HEK293T (cell line): ENCODE data around the gene OSCP1.

Experiments
- CTCF ChIA-PET: fragments of 350-600 bp; formaldehyde crosslinking; extraction: SDS; loops from one replicate; lab custom pipeline; 2021; ENCODE audit warnings: antibody characterized with exemption, inconsistent platforms; lab: Yijun Ruan, JAX
- POLR2A ChIA-PET: fragments of 350-600 bp; formaldehyde crosslinking; extraction: SDS; loops from one replicate; lab custom pipeline; 2020; ENCODE audit warnings: antibody characterized with exemption, inconsistent platforms; lab: Yijun Ruan, JAX
- DNase-seq: peaks from one replicate; pipeline ENCODE4 v3.0.0; 2012; ENCODE audit warnings: mixed read lengths; ENCODE audit errors: extremely low spot score
- ARNT ChIP-seq: fragments of 450-650 bp; IDR thresholded peaks from 2 replicates; pipeline ENCODE4 v1.6.1; 2017; ENCODE audit warnings: mild to moderate bottlenecking
- BHLHE40 ChIP-seq: fragments of 450-650 bp; IDR thresholded peaks from 2 replicates; pipeline ENCODE4 v1.6.1; 2016; ENCODE audit warnings: mild to moderate bottlenecking, moderate library complexity, borderline replicate concordance
- CTBP1 ChIP-seq: fragments of 450-650 bp; IDR thresholded peaks from 2 replicates; pipeline ENCODE4 v1.6.1; 2016; ENCODE audit warnings: borderline replicate concordance
- ELF4 ChIP-seq: fragments of 450-650 bp; IDR thresholded peaks from 2 replicates; pipeline ENCODE4 v1.6.1; 2017; ENCODE audit warnings: antibody characterized with exemption
- FOXK2 ChIP-seq: fragments of 450-650 bp; IDR thresholded peaks from 2 replicates; pipeline ENCODE4 v1.6.1; 2016; ENCODE audit warnings: mild to moderate bottlenecking
- FOXM1 ChIP-seq: fragments of 450-650 bp; IDR thresholded peaks from 2 replicates; pipeline ENCODE4 v1.6.1; 2017; ENCODE audit warnings: mild to moderate bottlenecking, borderline replicate concordance
- HDGF ChIP-seq: fragments of 450-650 bp; IDR thresholded peaks from 2 replicates; pipeline ENCODE4 v1.6.1; 2017; ENCODE audit warnings: antibody characterized with exemption, borderline replicate concordance
- L3MBTL2 ChIP-seq: fragments of 450-650 bp; conservative IDR thresholded peaks from 2 replicates; pipeline ENCODE4 v1.6.1; 2016; ENCODE audit warnings: mild to moderate bottlenecking
- LEF1 ChIP-seq: fragments of 450-650 bp; IDR thresholded peaks from 2 replicates; pipeline ENCODE4 v1.6.1; 2017; ENCODE audit warnings: mild to moderate bottlenecking, borderline replicate concordance
- NFRKB ChIP-seq: fragments of 450-650 bp; IDR thresholded peaks from 2 replicates; pipeline ENCODE4 v1.6.1; 2016; ENCODE audit warnings: mild to moderate bottlenecking, moderate library complexity
- SP1 ChIP-seq: fragments of 450-650 bp; IDR thresholded peaks from 2 replicates; pipeline ENCODE4 v1.6.1; 2017
- SUZ12 ChIP-seq: fragments of 450-650 bp; IDR thresholded peaks from 2 replicates; pipeline ENCODE4 v1.6.1; 2016; ENCODE audit warnings: mild to moderate bottlenecking
- TARDBP ChIP-seq: fragments of 450-650 bp; IDR thresholded peaks from 2 replicates; pipeline ENCODE4 v1.6.1; 2016
- ZNF384 ChIP-seq: fragments of 450-650 bp; IDR thresholded peaks from 2 replicates; pipeline ENCODE4 v1.6.1; 2016
- TF ChIP-seq, protein P1 (sequence below): fragments of 450-650 bp; IDR thresholded peaks from 2 replicates; pipeline ENCODE4 v1.6.1; 2016

OSCP1 gene

DNA sequence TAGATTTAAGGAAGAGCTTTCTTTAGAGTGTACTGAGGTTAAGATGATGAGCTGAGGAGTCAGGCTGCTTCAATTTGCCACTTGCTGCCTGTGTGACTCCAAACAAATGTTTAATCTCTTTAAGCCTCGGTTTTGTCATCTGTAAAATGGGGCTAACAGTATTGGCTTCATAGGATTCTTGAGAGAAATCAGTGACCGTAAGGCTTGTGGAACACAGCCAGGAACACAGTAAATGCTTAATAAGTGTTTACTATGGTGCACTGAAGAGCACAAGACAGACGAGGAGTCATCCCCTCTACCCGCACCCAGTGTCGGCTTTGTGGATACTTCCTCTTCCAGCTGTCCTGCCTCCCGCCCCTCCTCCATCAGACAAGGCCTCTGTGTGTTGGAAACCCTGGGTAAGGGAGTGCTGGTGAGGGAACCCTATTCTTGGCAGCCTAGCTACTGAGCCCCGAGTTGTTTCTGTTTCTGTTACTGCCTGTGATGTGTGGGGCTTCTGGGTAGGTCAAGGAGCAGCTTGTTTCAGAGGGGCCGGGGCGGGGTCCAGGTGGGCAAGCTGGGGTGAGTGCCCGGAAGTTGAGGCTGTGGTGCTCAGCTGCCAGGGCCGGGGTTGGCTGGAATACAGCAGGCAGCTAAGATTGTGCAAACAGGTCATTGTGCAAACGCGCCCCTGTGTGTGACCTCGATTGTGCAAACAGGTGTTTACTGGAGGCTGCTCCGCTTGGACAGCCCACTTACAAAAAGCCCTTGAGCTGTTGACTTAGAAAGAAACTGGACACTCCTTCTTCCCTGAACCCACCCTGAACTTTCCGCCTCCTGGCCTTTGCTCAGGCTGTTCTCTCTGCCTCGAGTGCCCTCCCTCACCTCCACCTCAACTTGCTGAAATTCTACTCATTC is 36.4 kb upstream of the OSCP1 start:
- ChIA-PET CTCF (interaction anchor here (1.6 kb wide), 1 partner anchor 30 kb away, joined by 8 read pairs; no protein-coding TSS in a partner anchor), POLR2A (no interaction called here)
- DNase-seq: no peak
- no peak for TF ChIP-seq ARNT
- TF ChIP-seq SUZ12: no peak
- TF ChIP-seq, protein P1, sequence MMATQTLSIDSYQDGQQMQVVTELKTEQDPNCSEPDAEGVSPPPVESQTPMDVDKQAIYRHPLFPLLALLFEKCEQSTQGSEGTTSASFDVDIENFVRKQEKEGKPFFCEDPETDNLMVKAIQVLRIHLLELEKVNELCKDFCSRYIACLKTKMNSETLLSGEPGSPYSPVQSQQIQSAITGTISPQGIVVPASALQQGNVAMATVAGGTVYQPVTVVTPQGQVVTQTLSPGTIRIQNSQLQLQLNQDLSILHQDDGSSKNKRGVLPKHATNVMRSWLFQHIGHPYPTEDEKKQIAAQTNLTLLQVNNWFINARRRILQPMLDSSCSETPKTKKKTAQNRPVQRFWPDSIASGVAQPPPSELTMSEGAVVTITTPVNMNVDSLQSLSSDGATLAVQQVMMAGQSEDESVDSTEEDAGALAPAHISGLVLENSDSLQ: no peak

DNA sequence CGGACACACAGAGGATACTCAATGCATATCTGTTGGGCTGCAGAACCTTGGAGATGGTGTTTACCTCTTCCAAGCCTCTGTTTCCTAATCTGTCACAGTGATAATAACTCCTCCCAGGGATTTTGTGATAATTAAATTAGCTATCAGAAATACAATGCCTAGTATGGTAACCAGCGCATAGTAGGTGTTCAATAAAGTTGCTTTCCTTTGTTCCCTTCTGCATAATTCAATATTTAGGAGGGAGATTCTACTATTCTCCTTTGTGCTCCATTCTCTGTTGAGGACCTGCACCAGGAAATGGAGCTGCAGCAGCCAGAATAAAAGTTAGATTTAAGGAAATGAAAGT is 35.8 kb upstream of the OSCP1 start:
- CTCF ChIA-PET: no interaction called here
- TF ChIP-seq FOXM1: no peak
- no peak for TF ChIP-seq HDGF
- TF ChIP-seq BHLHE40: no peak
- TF ChIP-seq LEF1: no peak
- TF ChIP-seq, protein P1: no peak
- POLR2A ChIA-PET: interaction anchor here (1.2 kb wide), 1 partner anchor 22 kb away, joined by 5 read pairs; the partner anchor contains the start of gene MRPS15
- no peak for DNase-seq

DNA sequence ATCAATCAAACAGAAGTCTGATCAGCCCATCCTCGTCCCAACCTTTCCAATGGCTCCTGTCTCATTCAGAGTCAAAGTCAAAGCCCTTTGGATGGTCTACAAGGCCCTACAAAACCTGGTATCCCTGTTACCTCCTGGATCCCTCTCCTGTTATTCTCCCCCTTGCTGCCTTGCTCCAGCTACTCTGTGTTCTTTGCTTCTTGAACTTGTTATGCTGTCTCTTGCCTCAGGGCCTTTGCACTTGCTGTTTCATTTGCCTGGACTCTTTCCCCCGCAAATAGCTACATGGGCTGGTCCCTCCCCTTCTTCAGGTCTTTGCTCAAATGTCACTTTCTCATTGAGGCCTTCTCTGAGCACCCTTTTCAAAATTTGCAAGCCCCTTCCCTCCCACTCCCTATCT is 33.8 kb upstream of the OSCP1 start:
- ChIA-PET CTCF (interaction anchor here (0.8 kb wide), 1 partner anchor 13 kb away, joined by 3 read pairs; no protein-coding TSS in a partner anchor), POLR2A (no interaction called here)
- DNase-seq: no peak

DNA sequence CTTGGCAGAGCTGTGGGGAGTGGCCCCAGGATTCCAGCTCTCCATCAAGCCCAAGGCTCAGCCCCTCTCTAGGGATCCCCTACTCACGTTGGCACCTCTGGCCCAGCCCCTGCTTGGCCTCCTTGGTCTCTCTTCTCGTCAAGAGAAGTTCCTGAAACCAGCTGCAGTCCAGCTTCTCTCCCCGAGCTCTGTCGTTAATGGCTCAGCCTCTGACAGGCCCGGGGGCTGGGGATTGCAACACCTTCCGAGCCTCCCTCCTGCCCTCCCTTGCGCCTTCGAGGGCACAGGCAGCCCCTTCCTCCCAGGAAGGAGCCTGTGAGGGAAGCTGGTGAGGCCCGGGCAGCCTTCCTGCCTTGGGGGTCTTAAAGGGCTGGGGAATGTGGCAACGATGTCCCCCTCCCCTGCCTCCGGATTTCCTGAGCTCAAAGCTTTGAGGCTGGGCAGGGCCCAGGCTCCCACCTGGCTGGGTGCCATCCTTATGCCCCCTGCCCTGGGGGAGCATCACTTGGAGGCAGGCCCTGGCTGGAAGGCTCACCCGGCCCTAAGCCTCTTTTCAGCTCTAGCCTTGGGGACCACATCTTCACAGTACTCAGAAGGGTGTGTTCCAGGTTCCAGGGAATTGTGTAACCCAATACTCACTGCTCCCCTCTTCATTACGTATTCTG is 32.6 kb upstream of the OSCP1 start, which contains the start of gene CSF3R:
Gene CSF3R (minus strand): TSS at position 190 of the 665 bp plus-strand sequence. CDS start 3,417 bp downstream, outside the sequence.
- ChIA-PET CTCF (no interaction called here), POLR2A (interaction anchor here (1.1 to 2.5 kb wide), 2 partner anchors 19 to 32 kb away, joined by 4 to 9 read pairs; partner anchors contain the start of genes MRPS15 and OSCP1)
- TF ChIP-seq ZNF384 (no peak), SP1 (no peak), HDGF (no peak), SUZ12 (no peak), FOXM1 (no peak), FOXK2 (no peak), ARNT (no peak), CTBP1 (no peak), NFRKB (no peak), LEF1 (no peak), BHLHE40 (no peak), ELF4 (no peak), TARDBP (no peak)
- TF ChIP-seq, protein P1: no peak
- DNase-seq: no peak

More for the DNA sequence above, 33.8 kb upstream of the OSCP1 start:
- TF ChIP-seq NFRKB (no peak), FOXM1 (no peak), L3MBTL2 (no peak), CTBP1 (no peak), HDGF (no peak), SUZ12 (no peak), LEF1 (no peak), ARNT (no peak), TARDBP (no peak), SP1 (no peak), ELF4 (no peak)
- TF ChIP-seq, protein P1: no peak

DNA sequence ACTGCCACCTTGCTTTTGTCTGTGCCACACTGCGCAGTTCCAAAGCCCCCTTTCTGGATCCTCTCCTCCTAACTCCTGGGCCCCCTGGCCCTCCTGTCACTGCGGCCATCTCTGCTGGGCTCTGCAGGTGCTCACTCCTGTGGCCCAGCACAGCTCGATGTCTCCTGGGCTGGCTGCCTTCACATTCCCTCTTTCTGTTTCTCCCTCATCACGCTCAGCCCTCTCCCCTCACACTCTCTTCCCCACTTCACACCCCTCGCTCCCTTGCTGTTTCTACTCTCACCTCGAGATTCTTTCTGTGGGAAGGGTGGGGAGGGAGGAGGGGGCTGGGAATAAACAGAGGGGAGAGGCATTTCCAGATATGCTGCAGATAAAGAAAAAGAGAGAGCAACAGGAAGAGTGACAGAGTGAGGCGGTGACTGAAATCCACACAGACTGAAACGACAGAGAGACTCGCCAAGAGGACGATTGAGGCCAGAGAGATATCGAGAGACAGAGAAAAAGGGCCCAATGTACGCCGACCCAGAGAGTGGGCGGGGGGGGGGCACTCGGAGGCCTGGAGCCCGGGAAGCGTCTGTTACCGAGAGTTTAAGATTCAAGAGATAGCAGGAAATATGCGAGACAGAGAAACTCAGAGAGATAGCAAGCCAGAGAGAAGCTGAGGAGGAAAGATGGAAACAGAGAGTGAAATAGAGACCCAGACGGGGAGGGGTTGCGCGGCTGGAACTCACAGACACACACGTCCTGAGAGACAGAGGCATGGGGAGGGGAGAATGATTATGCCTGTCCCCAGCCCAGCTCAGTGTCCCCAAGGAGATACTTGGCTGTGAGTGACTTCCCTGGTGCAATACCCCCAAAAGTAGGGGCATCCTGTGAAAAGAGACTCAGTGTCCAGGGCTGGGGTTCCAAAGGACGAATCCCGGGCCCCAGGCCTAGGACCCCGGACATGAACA is 31.8 kb upstream of the OSCP1 start:
- DNase-seq: no peak
- CTCF ChIA-PET: interaction anchor here (0.6 kb wide), 1 partner anchor 294 kb away, joined by 3 read pairs; no protein-coding TSS in a partner anchor
- POLR2A ChIA-PET: interaction anchor here (1.1 to 2.5 kb wide), 2 partner anchors 18 to 31 kb away, joined by 4 to 9 read pairs; partner anchors contain the start of genes MRPS15 and OSCP1
- TF ChIP-seq ARNT (no peak), LEF1 (no peak), HDGF (no peak)
